ENCODE results near the gene NACA.

Gene NACA

DNA sequence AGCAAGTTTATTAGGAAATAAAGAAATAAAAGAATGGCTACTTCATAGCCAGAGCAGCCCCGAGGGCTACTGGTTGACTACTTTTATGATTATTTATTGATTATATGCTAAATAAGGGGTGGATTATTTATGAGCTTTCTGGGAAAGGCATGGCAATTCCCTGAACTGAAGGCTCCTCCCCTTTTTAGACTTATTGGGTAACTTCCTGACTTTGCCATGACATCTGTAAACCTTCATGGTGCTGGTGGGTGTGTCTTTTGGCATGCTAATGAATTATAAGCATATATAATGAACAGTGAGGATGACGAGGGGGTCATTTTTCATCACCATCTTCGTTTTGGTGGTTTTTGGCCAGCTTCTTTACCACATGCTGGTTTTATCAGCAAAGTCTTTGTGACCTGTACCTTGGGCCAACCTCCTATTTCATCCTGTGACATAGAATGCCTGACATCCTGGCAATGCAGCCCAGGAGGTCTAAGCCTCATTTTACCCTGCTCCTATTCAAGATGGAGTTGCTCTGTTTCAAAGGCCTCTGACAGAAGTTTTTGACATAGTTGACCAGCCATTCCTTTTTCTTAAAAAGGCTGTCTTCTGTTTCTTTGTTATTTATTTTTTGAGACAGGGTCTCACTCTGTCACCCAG lies 26.0 kb downstream of the NACA start:
- no peaks in the 10 kb centered on the region for H3K79me2 ChIP-seq (ENCODE audit: control insufficient read depth, low read length)
- H3K4me3 ChIP-seq (ENCODE audit: low read length) = no peak overlapping the region
- H4K20me1 ChIP-seq (ENCODE audit: control insufficient read depth, insufficient read depth, low read depth, low read length) = no peaks in the 10 kb centered on the region
- H3F3A ChIP-seq (ENCODE audit: control insufficient read depth, insufficient read depth) = 0 out of 2 replicates have a peak, but pooled peaks cover 2% of the 10 kb centered on the region
- no peak overlapping the region for H3K27ac ChIP-seq (ENCODE audit: low read depth, low read length)
- TF ChIP-seq EZH2phosphoT487 (IDR thresholded peaks at IDR 0.05; ENCODE audit: borderline replicate concordance, low read length) = no peak
- TF ChIP-seq, protein P1, sequence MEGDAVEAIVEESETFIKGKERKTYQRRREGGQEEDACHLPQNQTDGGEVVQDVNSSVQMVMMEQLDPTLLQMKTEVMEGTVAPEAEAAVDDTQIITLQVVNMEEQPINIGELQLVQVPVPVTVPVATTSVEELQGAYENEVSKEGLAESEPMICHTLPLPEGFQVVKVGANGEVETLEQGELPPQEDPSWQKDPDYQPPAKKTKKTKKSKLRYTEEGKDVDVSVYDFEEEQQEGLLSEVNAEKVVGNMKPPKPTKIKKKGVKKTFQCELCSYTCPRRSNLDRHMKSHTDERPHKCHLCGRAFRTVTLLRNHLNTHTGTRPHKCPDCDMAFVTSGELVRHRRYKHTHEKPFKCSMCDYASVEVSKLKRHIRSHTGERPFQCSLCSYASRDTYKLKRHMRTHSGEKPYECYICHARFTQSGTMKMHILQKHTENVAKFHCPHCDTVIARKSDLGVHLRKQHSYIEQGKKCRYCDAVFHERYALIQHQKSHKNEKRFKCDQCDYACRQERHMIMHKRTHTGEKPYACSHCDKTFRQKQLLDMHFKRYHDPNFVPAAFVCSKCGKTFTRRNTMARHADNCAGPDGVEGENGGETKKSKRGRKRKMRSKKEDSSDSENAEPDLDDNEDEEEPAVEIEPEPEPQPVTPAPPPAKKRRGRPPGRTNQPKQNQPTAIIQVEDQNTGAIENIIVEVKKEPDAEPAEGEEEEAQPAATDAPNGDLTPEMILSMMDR (IDR thresholded peaks at IDR 0.05; ENCODE audit: low read depth, low read length, poor library complexity, severe bottlenecking) = no peak
- no peaks in the 10 kb centered on the region for H3K9me2 ChIP-seq (replicated peaks; ENCODE audit: control insufficient read depth, low read length)
- no peaks in the 10 kb centered on the region for H3K36me3 ChIP-seq (ENCODE audit: control insufficient read depth, low read length)
- peaks cover 13% of the 10 kb centered on the region for H3K4me1 ChIP-seq (ENCODE audit: control insufficient read depth, low read length)
- H3K9me3 ChIP-seq (ENCODE audit: control insufficient read depth, insufficient read depth, low read length) = no peaks in the 10 kb centered on the region
- no peaks in the 10 kb centered on the region for H3K27me3 ChIP-seq (ENCODE audit: control insufficient read depth, low read length)
- H3K4me2 ChIP-seq (ENCODE audit: low read length) = no peak overlapping the region

DNA sequence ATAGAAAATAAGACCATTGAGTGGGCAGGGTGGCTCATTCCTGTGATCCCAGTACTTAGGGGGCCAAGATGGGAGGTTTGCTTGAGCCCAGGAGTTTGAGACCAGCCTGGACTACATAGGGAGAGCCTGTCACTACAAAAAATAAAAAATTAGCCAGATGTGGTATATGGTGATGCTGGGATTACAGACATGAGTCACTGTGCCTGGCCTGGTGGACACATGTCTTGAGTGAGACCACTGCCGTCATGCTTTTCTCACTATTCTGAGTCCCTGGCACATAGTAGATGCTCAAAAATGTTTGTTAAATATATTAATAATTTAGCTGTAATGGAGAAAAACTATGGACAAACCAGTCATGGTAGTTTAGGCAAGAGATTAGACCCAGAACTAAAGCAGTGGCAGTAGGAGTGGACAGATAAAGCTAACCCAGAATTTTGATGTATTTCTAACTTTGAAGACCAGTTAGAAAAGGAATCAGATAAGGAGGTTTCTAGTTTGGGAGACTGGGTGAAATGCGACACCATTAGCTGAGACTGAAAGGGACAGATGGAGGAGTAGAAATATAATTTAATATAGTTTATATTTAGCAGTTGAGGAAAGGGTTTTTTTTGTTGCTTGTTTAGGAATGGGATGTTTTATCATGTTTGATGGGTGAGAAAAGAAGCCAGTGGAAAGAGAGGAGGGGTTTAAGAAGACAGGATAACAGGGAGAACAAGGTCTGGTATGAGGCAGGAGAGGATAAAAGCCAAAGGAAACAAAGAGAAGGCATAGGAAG lies 29.6 kb downstream of the NACA start:
- no peaks in the 10 kb centered on the region for H3K27me3 ChIP-seq (ENCODE audit: control insufficient read depth, low read length)
- no peak overlapping the region for H3K4me3 ChIP-seq (ENCODE audit: low read length)
- no peak overlapping the region for H3K27ac ChIP-seq (ENCODE audit: low read depth, low read length)
- no peaks in the 10 kb centered on the region for H3K79me2 ChIP-seq (ENCODE audit: control insufficient read depth, low read length)
- no peaks in the 10 kb centered on the region; the same call in 1 of the 2 replicates for H3F3A ChIP-seq (ENCODE audit: control insufficient read depth, insufficient read depth)
- TF ChIP-seq, protein P1 (IDR thresholded peaks at IDR 0.05; ENCODE audit: low read depth, low read length, poor library complexity, severe bottlenecking) = no peak
- TF ChIP-seq EZH2phosphoT487 (IDR thresholded peaks at IDR 0.05; ENCODE audit: borderline replicate concordance, low read length) = no peak
- H4K20me1 ChIP-seq (ENCODE audit: control insufficient read depth, insufficient read depth, low read depth, low read length) = no peaks in the 10 kb centered on the region
- H3K9me3 ChIP-seq (ENCODE audit: control insufficient read depth, insufficient read depth, low read length) = no peaks in the 10 kb centered on the region
- H3K4me2 ChIP-seq (ENCODE audit: low read length) = no peak overlapping the region
- H3K9me2 ChIP-seq (replicated peaks; ENCODE audit: control insufficient read depth, low read length) = no peaks in the 10 kb centered on the region
- H3K36me3 ChIP-seq (ENCODE audit: control insufficient read depth, low read length) = no peaks in the 10 kb centered on the region
- H3K4me1 ChIP-seq (ENCODE audit: control insufficient read depth, low read length) = peaks cover 6% of the 10 kb centered on the region

DNA sequence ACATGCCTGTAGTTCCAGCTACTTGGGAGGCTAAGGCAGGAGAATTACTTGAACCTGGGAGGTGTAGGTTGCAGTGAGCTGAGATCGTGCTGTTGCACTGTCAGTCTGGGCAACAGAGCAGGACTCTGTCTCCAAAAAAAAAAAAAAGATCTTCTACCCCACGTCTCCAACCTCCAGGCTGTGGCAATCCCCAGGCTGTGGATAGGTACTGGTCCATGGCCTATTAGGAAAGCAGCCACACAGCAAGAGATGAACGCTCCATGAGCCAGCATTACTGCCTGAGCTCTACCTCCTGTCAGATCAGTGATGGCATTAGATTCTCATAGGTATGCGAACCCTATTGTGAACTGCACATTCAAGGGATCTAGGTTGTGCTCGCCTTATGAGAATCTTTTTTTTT lies 30.9 kb downstream of the NACA start:
- Histone ChIP-seq H3K27ac (ENCODE audit: low read depth, low read length) (no peak overlapping the region), H3K79me2 (ENCODE audit: control insufficient read depth, low read length) (peaks cover 8% of the 10 kb centered on the region), H3K4me3 (ENCODE audit: low read length) (no peak overlapping the region), H3K4me2 (ENCODE audit: low read length) (no peak overlapping the region), H3K36me3 (ENCODE audit: control insufficient read depth, low read length) (no peaks in the 10 kb centered on the region; the same call in 1 of the 2 replicates), H3K9me3 (ENCODE audit: control insufficient read depth, insufficient read depth, low read length) (no peaks in the 10 kb centered on the region), H4K20me1 (ENCODE audit: control insufficient read depth, insufficient read depth, low read depth, low read length) (no peaks in the 10 kb centered on the region), H3K9me2 (replicated peaks; ENCODE audit: control insufficient read depth, low read length) (no peaks in the 10 kb centered on the region), H3F3A (ENCODE audit: control insufficient read depth, insufficient read depth) (peaks cover 3% of the 10 kb centered on the region; the same call in 1 of the 2 replicates), H3K4me1 (ENCODE audit: control insufficient read depth, low read length) (no peaks in the 10 kb centered on the region; the same call in 1 of the 2 replicates), H3K27me3 (ENCODE audit: control insufficient read depth, low read length) (no peaks in the 10 kb centered on the region)
- TF ChIP-seq, protein P1 (IDR thresholded peaks at IDR 0.05; ENCODE audit: low read depth, low read length, poor library complexity, severe bottlenecking) = no peak
- TF ChIP-seq EZH2phosphoT487 (IDR thresholded peaks at IDR 0.05; ENCODE audit: borderline replicate concordance, low read length) = no peak
